Progenitor cell of endocrine pancreas (in vitro differentiated cells): ENCODE results near the gene RPS24. TPM values are rescaled to one million over a fixed set of nuclear protein-coding genes. Genes with fewer than 3 reads are reported as not detected.

Source experiments
- DNase-seq: peaks from one replicate; pipeline ENCODE4 v3.0.0; 2021; ENCODE audit warnings: low spot score; ENCODE audit not compliant: unreplicated experiment
- H3K27ac Mint-ChIP-seq: 2 replicates; pipeline ENCODE4 v1.8.0; 2021; ENCODE audit warnings: mild to moderate bottlenecking, moderate library complexity, mixed read lengths
- H3K27me3 Mint-ChIP-seq: 2 replicates; pipeline ENCODE4 v1.8.0; 2021; ENCODE audit warnings: mixed read lengths
- H3K36me3 Mint-ChIP-seq: 2 replicates; pipeline ENCODE4 v1.8.0; 2022; ENCODE audit warnings: mixed read lengths; ENCODE audit not compliant: insufficient read depth
- H3K4me1 Mint-ChIP-seq: 2 replicates; pipeline ENCODE4 v1.8.0; 2021; ENCODE audit warnings: low read depth, mixed read lengths
- H3K4me3 Mint-ChIP-seq: 2 replicates; pipeline ENCODE4 v1.8.0; 2021; ENCODE audit warnings: low read depth, mild to moderate bottlenecking, moderate library complexity, mixed read lengths
- H3K9me3 Mint-ChIP-seq: 2 replicates; pipeline ENCODE4 v1.8.0; 2021; ENCODE audit warnings: low read depth, mixed read lengths
- CTCF ChIP-seq: fragments of 200-600 bp; sonication (generic); IDR thresholded peaks from one replicate; pipeline ENCODE4 v1.5.0; 2021; ENCODE audit warnings: antibody characterized with exemption, mild to moderate bottlenecking; ENCODE audit not compliant: unreplicated experiment
- total RNA-seq: library from RNA; stranded (reverse); gene quantifications from 2 replicates; pipeline ENCODE4 v1.2.1, GENCODE V29; 2021

RPS24 gene
- total RNA-seq, 1 donor from 2014 or later = 1,431 TPM

DNA sequence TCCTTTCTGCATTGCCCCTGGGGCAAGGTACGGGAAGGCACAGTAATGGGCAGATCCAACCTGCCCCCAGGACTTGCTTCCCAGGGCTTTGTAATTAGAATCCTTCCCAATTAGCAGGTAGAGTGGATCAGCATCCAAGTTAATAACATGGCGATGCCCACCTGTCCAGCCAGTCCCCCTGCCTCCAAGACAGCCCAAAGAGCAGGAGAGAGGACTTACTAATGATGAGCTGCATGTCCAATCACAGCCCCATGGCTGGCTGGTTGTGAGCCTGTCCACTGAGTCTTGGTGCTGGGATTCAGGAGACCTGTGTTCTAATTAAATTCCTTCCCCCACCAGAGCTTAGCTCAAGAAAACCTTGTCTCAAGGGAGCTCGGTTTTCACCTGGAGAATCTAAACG lies 49.0 kb downstream of the RPS24 start:
- Mint-ChIP-seq H3K27ac (no peak overlapping the region), H3K4me1 (no peaks in the 10 kb centered on the region), H3K27me3 (peaks cover 4% of the 10 kb centered on the region), H3K36me3 (no peaks in the 10 kb centered on the region), H3K9me3 (no peaks in the 10 kb centered on the region), H3K4me3 (no peak overlapping the region)
- DNase-seq = no peak
- no peak for TF ChIP-seq CTCF

Other genes starting within 250 kb of the RPS24 start
- gene DLG5, start 107.1 kb upstream of the RPS24 start, total RNA-seq = 132 and 149 TPM in 2 replicates
- 26.7 and 27.5 TPM in 2 replicates for gene POLR3A, start 4.3 kb upstream of the RPS24 start, total RNA-seq